VCaP (cell line): ENCODE data around the gene CTSL.

Experiments used
- H3K27ac ChIP-seq: fragments of 450-650 bp; 2 replicates; pipeline ENCODE4 v1.5.1; 2017
- CTCF ChIP-seq: fragments of 450-650 bp; conservative IDR thresholded peaks from 2 replicates; pipeline ENCODE4 v1.5.1; 2017; ENCODE audit warnings: mild to moderate bottlenecking, moderate library complexity

CTSL gene

GRCh38 chr9:87770616-87771315, 44.8 kb downstream of the CTSL start:
- no peak for TF ChIP-seq CTCF
- no peak overlapping the region for H3K27ac ChIP-seq

- TF ChIP-seq CTCF, result no peak
- no peak overlapping the region for H3K27ac ChIP-seq
Observed at GRCh38 chr9:87771316-87772006, 45.5 kb downstream of the CTSL start.

GRCh38 chr9:87776481-87777379, 50.8 kb downstream of the CTSL start:
- TF ChIP-seq CTCF, result no peak
- H3K27ac ChIP-seq, result no peak overlapping the region

GRCh38 chr9:87778996-87779395, 53.1 kb downstream of the CTSL start:
- no peak overlapping the region for H3K27ac ChIP-seq
- no peak for TF ChIP-seq CTCF
